CD1c-positive myeloid dendritic cell (primary cell): Measurements from ENCODE around the gene PHLPP1.
"Not testable (repeated sequence)": the region's sequence is repeated elsewhere in the genome, so short reads cannot be mapped to it uniquely, and the experiment has no call there.

ENCODE experiments used
- DNase-seq: peaks from one replicate; pipeline ENCODE4 v3.0.0-alpha.2; 2016; ENCODE audit errors: extremely low spot score

Gene PHLPP1

DNA sequence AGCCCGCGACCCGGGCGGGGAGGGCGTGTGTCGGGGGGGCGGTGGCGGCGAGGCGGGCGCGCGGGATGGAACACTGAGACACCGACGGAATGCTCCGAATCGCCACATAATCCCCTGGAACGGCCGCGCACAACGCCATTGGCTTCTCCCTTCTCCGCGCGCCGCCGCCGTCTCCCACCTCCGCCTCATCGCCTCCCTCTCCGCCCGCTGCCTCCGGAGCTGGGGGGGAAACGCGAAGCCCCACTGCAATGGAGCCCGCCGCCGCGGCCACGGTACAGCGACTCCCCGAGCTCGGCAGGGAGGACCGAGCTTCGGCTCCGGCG is at the start of gene PHLPP1:
PHLPP1 (plus strand) TSS at position 106 of the 323 bp plus-strand sequence; CDS start at position 249, 143 bp downstream.
- DNase-seq, result no peak

DNA sequence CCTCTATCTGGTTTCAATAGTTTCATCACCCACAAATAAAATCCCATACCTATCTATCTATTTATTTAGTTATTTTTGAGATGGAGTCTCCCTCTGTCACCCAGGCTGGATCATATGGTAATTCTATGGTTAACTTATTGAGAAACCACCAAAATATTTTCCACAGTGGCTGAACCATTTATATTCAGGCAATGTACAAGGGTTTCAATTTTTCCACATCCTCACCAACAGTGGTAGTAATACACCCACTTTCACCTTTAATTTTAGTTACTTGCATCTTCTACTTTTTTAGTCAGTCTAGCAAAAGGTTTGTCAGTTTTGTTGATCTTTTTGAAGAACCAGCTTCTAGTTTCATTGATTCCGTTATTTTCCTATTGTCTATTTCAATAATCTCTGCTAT is 46.1 kb upstream of the PHLPP1 start:
- DNase-seq, result no peak

DNA sequence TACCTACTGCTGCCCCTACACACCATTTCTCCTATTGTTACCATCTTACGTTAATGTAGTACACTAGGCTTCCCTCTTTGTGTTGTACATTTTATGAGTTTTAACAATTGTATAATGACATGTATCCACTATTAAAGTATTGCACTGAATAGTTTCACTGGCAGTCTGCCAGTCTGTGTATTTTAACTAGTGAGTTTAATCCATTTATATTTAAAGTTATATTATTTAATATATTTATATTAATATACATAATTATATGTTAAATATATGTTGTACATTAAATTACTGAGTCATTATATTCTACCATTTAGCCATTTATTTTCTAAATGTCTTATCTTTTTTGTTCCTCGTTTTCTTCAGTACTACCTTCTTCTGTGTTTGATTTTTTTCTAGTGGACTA is 44.8 kb upstream of the PHLPP1 start:
- no peak for DNase-seq

- DNase-seq, result no peak
Measured at GRCh38 chr18:62672600-62672999, 42.7 kb upstream of the PHLPP1 start.

DNA sequence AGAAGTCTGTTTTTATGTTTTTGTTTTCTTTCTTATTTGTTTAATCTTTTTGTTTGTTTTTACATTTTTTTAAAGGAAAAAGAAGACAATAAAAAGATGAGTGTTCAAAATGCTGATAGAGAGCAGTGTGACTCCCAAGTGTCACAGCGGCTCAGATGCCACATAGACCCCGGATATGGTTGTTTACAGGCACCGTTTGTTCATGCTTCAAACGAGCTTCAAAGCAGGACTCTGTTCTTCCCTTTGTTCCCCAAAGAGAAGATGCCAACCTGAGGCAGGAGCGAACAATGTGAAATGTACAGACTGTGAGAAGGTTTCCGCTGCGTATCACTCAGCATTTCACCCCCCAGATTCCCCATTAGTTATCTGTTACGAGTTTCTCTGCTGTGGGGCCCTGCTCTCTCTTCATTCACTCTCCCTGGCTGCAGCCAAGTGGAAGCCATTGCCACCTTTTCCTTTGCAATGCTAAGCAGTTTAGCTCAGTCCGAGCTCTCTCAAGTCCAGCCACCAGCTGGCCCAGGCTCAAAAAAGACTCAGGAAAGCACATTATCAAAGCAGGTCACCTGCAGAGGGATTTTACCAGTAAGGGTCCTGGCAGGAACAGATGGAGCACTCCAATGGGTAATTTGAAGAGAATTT is 36.4 kb upstream of the PHLPP1 start:
- DNase-seq, result no peak

DNA sequence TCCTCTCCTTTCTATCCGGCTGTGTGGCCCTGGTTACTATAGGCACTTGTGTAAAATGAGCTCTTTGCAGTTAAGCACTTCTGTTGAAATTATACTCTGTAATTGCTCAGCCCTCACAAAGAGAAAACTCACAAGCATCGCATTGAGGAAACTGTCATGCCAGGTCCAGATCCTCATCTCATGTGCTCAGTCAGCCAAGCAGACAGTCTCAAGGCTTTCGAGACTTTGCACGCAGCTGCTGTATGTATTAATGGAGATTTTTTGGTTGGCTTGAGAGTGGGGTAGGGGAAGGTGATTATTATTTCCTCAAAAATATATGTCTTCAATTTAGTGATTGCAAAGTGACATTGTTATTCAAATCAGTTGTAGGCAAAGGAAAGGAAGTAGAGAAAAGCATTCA is 33.0 kb upstream of the PHLPP1 start:
- DNase-seq, result no peak

DNA sequence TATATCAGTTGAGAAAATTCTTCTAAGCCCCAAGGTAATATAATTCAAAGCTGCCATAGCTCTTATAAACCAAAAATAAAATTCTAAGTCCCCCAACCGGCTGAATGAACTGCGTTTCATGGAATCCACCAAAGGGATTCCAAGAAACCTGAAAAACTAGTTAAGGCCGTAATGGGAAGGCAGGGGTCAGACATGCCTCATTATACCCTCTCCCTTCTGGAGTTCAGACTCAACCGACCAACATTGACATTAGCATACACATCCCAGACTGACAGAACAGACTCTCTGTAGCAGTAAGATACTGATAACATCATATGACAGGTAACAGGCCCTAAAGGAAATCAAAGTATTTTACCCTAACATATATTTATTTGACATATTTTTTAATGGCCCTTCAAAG is 31.4 kb upstream of the PHLPP1 start:
- no peak for DNase-seq

GRCh38 chr18:62688743-62689317 is 26.5 kb upstream of the PHLPP1 start:
- no peak for DNase-seq

GRCh38 chr18:62690236-62690815 is 25.0 kb upstream of the PHLPP1 start:
- DNase-seq, result no peak

DNA sequence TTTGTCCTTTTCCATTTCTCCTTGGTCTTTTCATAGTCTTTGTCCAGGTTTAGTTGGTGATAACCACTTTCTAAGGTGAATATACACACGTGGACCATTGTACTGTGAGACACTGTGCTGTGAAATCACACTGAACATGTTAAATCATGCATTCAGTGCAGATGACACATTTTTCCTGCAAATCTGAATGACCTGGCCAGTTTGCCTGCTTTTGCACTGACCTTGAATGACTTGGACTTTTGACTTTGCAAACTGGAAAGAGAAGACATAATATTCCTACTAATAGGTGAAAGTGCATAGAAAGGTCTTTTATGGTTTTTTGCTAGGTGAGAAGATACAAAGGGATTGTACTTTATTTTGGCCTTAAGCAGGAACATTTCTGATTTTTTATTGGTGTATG is 21.7 kb upstream of the PHLPP1 start:
- DNase-seq, result no peak

GRCh38 chr18:62697636-62698035 is 17.7 kb upstream of the PHLPP1 start:
- no peak for DNase-seq

DNA sequence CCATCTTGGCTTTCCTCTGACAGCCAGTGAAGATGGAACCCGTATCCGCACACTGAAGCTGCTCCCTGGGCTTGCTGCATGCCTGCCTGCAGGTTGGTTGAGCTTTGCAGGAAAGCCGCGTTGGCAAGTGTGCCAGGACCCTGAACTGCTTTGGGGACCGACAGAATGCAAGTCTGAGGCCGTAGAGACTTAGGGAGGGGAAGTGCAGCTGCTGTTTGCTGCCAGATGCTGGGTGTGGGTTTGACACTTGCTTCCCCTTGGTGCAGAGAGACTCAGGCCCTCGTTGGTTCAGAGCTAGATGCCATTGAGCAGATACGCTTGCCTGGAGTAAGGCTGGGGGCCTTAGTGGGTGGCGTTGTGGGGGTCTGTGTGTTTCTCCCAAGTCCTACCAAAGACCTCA is 13.1 kb upstream of the PHLPP1 start:
- DNase-seq, result peak; percentile 18

GRCh38 chr18:62706879-62707278 is 8.5 kb upstream of the PHLPP1 start:
- DNase-seq, result not testable (repeated sequence)

GRCh38 chr18:62709908-62710307 is 5.4 kb upstream of the PHLPP1 start:
- not testable (repeated sequence) for DNase-seq

DNA sequence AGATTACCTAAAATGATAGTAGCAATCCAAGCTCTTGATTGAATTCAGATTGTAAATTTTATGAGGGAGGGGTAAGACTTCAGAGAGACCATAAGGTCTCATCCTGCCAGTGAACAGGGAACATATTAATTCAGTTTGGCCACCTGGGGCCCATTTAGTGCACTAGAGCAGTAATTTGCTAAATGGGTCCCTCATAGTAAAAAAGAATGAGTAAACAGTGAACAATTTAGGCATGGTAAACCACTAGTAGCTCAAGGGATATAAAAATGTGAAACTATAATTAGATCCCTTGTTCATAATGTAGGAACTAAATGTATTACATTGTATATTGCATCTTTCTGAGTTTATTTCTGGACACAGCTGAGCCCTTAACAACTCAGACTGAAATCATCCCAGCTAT is 4.9 kb upstream of the PHLPP1 start:
- DNase-seq, result no peak

- no peak for DNase-seq
Measured at GRCh38 chr18:62711781-62712180, 3.6 kb upstream of the PHLPP1 start.

DNA sequence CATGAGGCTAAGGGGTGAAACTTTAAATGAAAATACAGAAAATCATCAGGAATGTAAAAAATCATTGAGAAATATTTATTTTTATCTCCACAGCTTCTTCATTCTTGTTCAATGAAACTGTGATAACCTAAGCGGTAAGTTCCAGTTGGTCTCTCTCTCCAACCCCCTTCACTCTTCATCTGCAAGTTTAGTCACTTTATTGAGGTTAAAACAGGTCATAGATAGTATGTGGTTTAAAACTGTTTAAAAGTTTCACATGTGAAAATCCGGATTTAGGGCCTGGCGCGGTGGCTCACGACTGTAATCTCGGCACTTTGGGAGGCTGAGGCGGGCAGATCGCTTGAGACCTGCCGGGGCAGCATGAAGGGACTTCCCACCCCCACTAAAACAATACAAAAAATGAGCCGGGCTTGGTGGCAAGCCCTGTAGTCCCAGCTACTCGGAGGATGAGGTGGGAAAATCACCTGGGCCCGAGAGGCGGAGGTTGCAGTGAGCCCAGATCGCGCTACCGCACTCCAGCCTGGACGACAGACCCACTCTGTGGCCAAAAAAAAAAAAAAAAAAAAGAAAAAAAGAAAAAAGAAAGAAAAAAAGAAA is 1.6 kb upstream of the PHLPP1 start:
- DNase-seq, result no peak

DNA sequence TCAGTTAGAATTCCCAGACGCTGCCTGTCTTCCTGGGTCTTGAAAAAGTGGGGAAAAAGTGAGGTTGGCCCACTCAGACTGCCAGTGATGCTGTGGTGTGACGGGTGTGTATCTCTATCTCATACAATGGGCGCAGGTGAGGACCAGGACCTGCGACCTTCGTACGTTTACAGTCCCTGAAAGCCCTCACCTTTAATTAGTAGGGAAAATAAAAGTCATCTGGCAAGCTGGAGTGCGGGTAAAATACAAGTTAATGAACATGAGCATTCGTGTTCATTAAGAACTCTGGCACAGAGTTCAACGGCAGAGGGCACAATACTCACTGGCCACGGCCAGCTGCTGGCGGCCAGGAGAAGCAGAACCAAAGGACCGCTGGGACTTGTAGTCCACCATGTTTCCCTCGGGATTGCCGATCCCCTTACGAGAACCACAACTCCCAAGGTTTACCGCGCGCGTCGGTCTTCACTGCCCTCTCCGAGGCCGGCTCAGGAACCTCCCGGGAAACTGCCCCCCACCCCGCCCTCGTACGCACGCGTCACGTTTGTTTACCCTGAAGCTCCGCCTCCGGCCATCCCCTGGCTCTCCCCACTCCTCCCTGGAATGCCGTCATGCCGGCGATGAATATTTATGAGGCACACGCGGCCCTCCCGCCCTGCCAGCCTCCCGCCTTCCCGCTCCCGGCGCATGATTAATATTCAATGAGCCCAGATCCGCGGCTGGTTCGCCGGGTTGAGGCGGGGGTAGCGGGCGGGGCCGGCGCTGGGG is 488 bp upstream of the PHLPP1 start:
- peak; percentile 99 for DNase-seq

DNA sequence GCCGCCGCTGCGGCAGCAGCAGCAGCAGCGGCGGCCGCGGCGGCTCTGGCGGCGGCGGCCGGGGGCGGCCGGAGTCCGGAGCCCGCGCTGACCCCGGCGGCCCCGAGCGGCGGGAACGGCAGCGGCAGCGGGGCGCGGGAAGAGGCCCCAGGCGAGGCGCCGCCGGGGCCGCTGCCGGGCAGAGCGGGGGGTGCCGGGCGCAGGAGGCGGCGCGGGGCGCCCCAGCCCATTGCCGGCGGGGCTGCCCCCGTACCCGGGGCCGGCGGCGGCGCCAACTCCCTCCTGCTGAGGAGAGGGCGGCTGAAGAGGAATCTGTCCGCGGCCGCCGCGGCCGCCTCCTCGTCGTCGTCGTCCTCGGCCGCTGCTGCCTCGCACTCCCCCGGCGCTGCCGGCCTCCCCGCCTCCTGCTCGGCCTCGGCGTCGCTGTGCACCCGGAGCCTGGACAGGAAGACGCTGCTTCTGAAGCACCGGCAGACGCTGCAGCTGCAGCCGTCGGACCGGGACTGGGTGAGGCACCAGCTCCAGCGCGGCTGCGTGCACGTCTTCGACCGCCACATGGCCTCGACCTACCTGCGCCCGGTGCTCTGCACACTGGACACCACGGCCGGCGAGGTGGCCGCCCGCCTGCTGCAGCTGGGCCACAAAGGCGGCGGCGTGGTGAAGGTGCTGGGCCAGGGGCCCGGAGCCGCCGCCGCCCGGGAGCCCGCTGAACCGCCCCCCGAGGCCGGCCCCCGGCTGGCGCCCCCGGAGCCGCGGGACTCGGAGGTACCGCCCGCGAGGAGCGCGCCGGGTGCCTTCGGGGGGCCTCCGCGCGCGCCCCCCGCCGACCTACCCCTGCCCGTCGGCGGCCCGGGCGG is 646 bp downstream of the PHLPP1 start:
- peak; percentile 60 for DNase-seq

- DNase-seq, result peak; percentile 40
Measured at GRCh38 chr18:62716619-62717168, 1.4 kb downstream of the PHLPP1 start.
